ENCODE data around the gene ZNF683.

The ZNF683 gene

GRCh38 chr1:26357121-26357602 is 15.4 kb downstream of the ZNF683 start:
- DNase-seq = no peak

GRCh38 chr1:26356106-26356505 is 16.4 kb downstream of the ZNF683 start:
- DNase-seq = no peak

GRCh38 chr1:26354972-26355371 is 17.6 kb downstream of the ZNF683 start:
- no peak for DNase-seq

GRCh38 chr1:26353976-26354820 is 18.4 kb downstream of the ZNF683 start, which contains the start of gene CRYBG2:
CRYBG2 (minus strand) TSS chr1:26354130; CDS start chr1:26346657, 7,473 bp downstream.
- DNase-seq = no peak

GRCh38 chr1:26353210-26353859 is 19.2 kb downstream of the ZNF683 start:
- no peak for DNase-seq

GRCh38 chr1:26352338-26352679 is 20.2 kb downstream of the ZNF683 start:
- DNase-seq = no peak

- DNase-seq = no peak
Observed at GRCh38 chr1:26351590-26352337, 20.8 kb downstream of the ZNF683 start.

GRCh38 chr1:26350701-26351589 is 21.6 kb downstream of the ZNF683 start:
- DNase-seq = no peak

GRCh38 chr1:26350343-26350700 is 22.2 kb downstream of the ZNF683 start:
- no peak for DNase-seq

GRCh38 chr1:26349877-26350244 is 22.7 kb downstream of the ZNF683 start:
- DNase-seq = no peak

GRCh38 chr1:26349188-26349876 is 23.2 kb downstream of the ZNF683 start:
- no peak for DNase-seq

GRCh38 chr1:26346274-26347033 is 26.1 kb downstream of the ZNF683 start:
- no peak for DNase-seq

GRCh38 chr1:26345718-26346117 is 26.8 kb downstream of the ZNF683 start:
- no peak for DNase-seq

GRCh38 chr1:26344147-26344920 is 28.2 kb downstream of the ZNF683 start:
- DNase-seq = no peak

GRCh38 chr1:26340047-26340481 is 32.5 kb downstream of the ZNF683 start:
- no peak for DNase-seq

GRCh38 chr1:26338670-26339069 is 33.9 kb downstream of the ZNF683 start:
- DNase-seq = no peak

- DNase-seq = no peak
Observed at GRCh38 chr1:26337625-26338024, 34.9 kb downstream of the ZNF683 start.

- DNase-seq = no peak
Observed at GRCh38 chr1:26337206-26337535, 35.4 kb downstream of the ZNF683 start.

GRCh38 chr1:26336477-26337205 is 35.9 kb downstream of the ZNF683 start:
- peak; percentile 77 for DNase-seq
